ENCODE data around the gene ASCC2. TPM values are rescaled to one million over a fixed set of nuclear protein-coding genes. Genes with fewer than 3 reads are reported as not detected.

The ASCC2 gene
- total RNA-seq, 2 donors from 2014 or later, result 44.2 to 45.5 TPM

GRCh38 chr22:29821291-29822016 is 16.6 kb downstream of the ASCC2 start:
- Mint-ChIP-seq H3K27me3 (ENCODE audit: insufficient read depth) (no peaks in the 10 kb centered on the region), H3K4me3 (no peak overlapping the region), H3K9me3 (no peaks in the 10 kb centered on the region), H3K27ac (no peak overlapping the region), H3K36me3 (ENCODE audit: low read depth) (peaks cover 47% of the 10 kb centered on the region), H3K4me1 (no peaks in the 10 kb centered on the region)
- H3K36me3 ChIP-seq (ENCODE audit: control insufficient read depth, insufficient read depth, low read length), result peaks cover 60% of the 10 kb centered on the region
- no peak overlapping the region for H3K27ac ChIP-seq (ENCODE audit: low read depth, low read length)
- no peaks in the 10 kb centered on the region for H3K27me3 ChIP-seq (ENCODE audit: control insufficient read depth, insufficient read depth, low read length, poor library complexity, severe bottlenecking)
- TF ChIP-seq CTCF (conservative IDR thresholded peaks at IDR 0.05), result no peak
- no peak for DNase-seq
- H3K4me1 ChIP-seq (ENCODE audit: control insufficient read depth, insufficient read depth, low read length), result no peaks in the 10 kb centered on the region
- H3K9me3 ChIP-seq (ENCODE audit: control insufficient read depth, low read length), result no peaks in the 10 kb centered on the region
- no peak overlapping the region for H3K9ac ChIP-seq (ENCODE audit: extremely low read depth, low read length, poor library complexity, severe bottlenecking)
- no peak overlapping the region for H3K4me3 ChIP-seq (ENCODE audit: low read length)
- 93 to 94% methylated on average over 4 to 7 of the region's 7 CpGs for WGBS, 2 experiments (ENCODE audit: insufficient coverage in 1 of 2, insufficient read length in 1 of 2)

- Mint-ChIP-seq H3K4me3 (no peak overlapping the region), H3K27me3 (ENCODE audit: insufficient read depth) (no peaks in the 10 kb centered on the region), H3K36me3 (ENCODE audit: low read depth) (peaks cover 48% of the 10 kb centered on the region), H3K4me1 (no peaks in the 10 kb centered on the region), H3K27ac (no peak overlapping the region), H3K9me3 (no peaks in the 10 kb centered on the region)
- WGBS, 2 experiments (ENCODE audit: insufficient coverage in 1 of 2, insufficient read length in 1 of 2), result 96% methylated on average over 7 of the region's 7 CpGs
- Histone ChIP-seq H3K36me3 (ENCODE audit: control insufficient read depth, insufficient read depth, low read length) (peaks cover 64% of the 10 kb centered on the region), H3K4me1 (ENCODE audit: control insufficient read depth, insufficient read depth, low read length) (no peaks in the 10 kb centered on the region), H3K9me3 (ENCODE audit: control insufficient read depth, low read length) (no peaks in the 10 kb centered on the region), H3K9ac (ENCODE audit: extremely low read depth, low read length, poor library complexity, severe bottlenecking) (no peak overlapping the region), H3K4me3 (ENCODE audit: low read length) (no peak overlapping the region), H3K27me3 (ENCODE audit: control insufficient read depth, insufficient read depth, low read length, poor library complexity, severe bottlenecking) (no peaks in the 10 kb centered on the region), H3K27ac (ENCODE audit: low read depth, low read length) (no peak overlapping the region)
- no peak for TF ChIP-seq CTCF (conservative IDR thresholded peaks at IDR 0.05)
- DNase-seq, result no peak
Measured at GRCh38 chr22:29820961-29821290, 17.1 kb downstream of the ASCC2 start.

GRCh38 chr22:29819501-29819900 is 18.6 kb downstream of the ASCC2 start:
- Histone ChIP-seq H3K27ac (ENCODE audit: low read depth, low read length) (no peak overlapping the region), H3K9me3 (ENCODE audit: control insufficient read depth, low read length) (no peaks in the 10 kb centered on the region), H3K9ac (ENCODE audit: extremely low read depth, low read length, poor library complexity, severe bottlenecking) (no peak overlapping the region), H3K4me3 (ENCODE audit: low read length) (no peak overlapping the region), H3K4me1 (ENCODE audit: control insufficient read depth, insufficient read depth, low read length) (no peaks in the 10 kb centered on the region), H3K36me3 (ENCODE audit: control insufficient read depth, insufficient read depth, low read length) (peaks cover 69% of the 10 kb centered on the region), H3K27me3 (ENCODE audit: control insufficient read depth, insufficient read depth, low read length, poor library complexity, severe bottlenecking) (no peaks in the 10 kb centered on the region)
- Mint-ChIP-seq H3K36me3 (ENCODE audit: low read depth) (peaks cover 46% of the 10 kb centered on the region), H3K27ac (no peak overlapping the region), H3K4me3 (no peak overlapping the region), H3K4me1 (no peaks in the 10 kb centered on the region), H3K9me3 (no peaks in the 10 kb centered on the region), H3K27me3 (ENCODE audit: insufficient read depth) (no peaks in the 10 kb centered on the region)
- no peak for DNase-seq
- TF ChIP-seq CTCF (conservative IDR thresholded peaks at IDR 0.05), result no peak
- WGBS, 2 experiments (ENCODE audit: insufficient coverage in 1 of 2, insufficient read length in 1 of 2), result 79 to 100% methylated on average over 1 to 2 of the region's 2 CpGs
